Mesenchymal stem cell (in vitro differentiated cells and primary cell): ENCODE measurements around the gene OGFR.

Source experiments
- DNase-seq: peaks from one replicate; pipeline ENCODE4 v3.0.0-alpha.2; 2013
- H2AFZ ChIP-seq: one replicate; pipeline ENCODE4 v1.6.1; 2013; ENCODE audit warnings: low read depth, mild to moderate bottlenecking, control low read depth, inconsistent platforms, low read length, moderate library complexity
- H2AK5ac ChIP-seq: 2 replicates; pipeline ENCODE4 v1.6.1; 2013; ENCODE audit warnings: low read length, moderate library complexity, mild to moderate bottlenecking, inconsistent platforms; ENCODE audit not compliant: severe bottlenecking
- H2BK120ac ChIP-seq: one replicate; pipeline ENCODE4 v1.6.1; 2013; ENCODE audit warnings: low read depth, mild to moderate bottlenecking, inconsistent platforms, low read length, moderate library complexity
- H2BK12ac ChIP-seq, 2 experiments: one replicate each; pipeline ENCODE4 v1.6.1; 2013; ENCODE audit warnings: inconsistent platforms in 2 of 2, low read length in 2 of 2, mild to moderate bottlenecking in 2 of 2, moderate library complexity in 2 of 2, control low read depth in 1 of 2
- H2BK15ac ChIP-seq: one replicate; pipeline ENCODE4 v1.6.1; 2013; ENCODE audit warnings: mild to moderate bottlenecking, low read depth, inconsistent platforms; ENCODE audit not compliant: poor library complexity, severe bottlenecking
- H2BK5ac ChIP-seq: 2 replicates; pipeline ENCODE4 v1.6.1; 2013; ENCODE audit warnings: low read depth, mild to moderate bottlenecking, low read length, control low read depth, inconsistent platforms; ENCODE audit not compliant: poor library complexity, severe bottlenecking
- H3K14ac ChIP-seq, 2 experiments: one replicate each; pipeline ENCODE4 v1.6.1; 2013; ENCODE audit warnings: inconsistent platforms in 2 of 2, low read length in 2 of 2, control low read depth in 1 of 2, mild to moderate bottlenecking in 1 of 2, moderate library complexity in 1 of 2
- H3K18ac ChIP-seq, 2 experiments: one replicate each; pipeline ENCODE4 v1.6.1; 2013; ENCODE audit warnings: inconsistent platforms in 2 of 2, low read length in 2 of 2, control low read depth in 1 of 2, low read depth in 1 of 2, mild to moderate bottlenecking in 1 of 2
- H3K23ac ChIP-seq, 2 experiments: one replicate each; pipeline ENCODE4 v1.6.1; 2013; ENCODE audit warnings: inconsistent platforms in 2 of 2, low read length in 2 of 2, mild to moderate bottlenecking in 2 of 2, moderate library complexity in 2 of 2, control low read depth in 1 of 2
- H3K27ac ChIP-seq: 2 replicates; pipeline ENCODE4 v1.5.1; 2013; ENCODE audit warnings: mild to moderate bottlenecking, moderate library complexity, low read length, control low read depth, inconsistent platforms; ENCODE audit not compliant: poor library complexity, severe bottlenecking
- H3K27me3 ChIP-seq, 2 experiments: 2 replicates each; pipeline versions ENCODE4 v1.6.1 to v1.7.0; 2013; ENCODE audit warnings: low read length in 2 of 2, mild to moderate bottlenecking in 2 of 2, moderate library complexity in 2 of 2, control low read depth in 1 of 2, inconsistent platforms in 1 of 2; ENCODE audit not compliant: control insufficient read depth in 1 of 2, insufficient read depth in 1 of 2
- H3K36me3 ChIP-seq, 2 experiments: 2 replicates each; pipeline versions ENCODE4 v1.6.1 to v1.7.0; 2013; ENCODE audit warnings: low read length in 2 of 2, control low read depth in 1 of 2, inconsistent platforms in 1 of 2, low read depth in 1 of 2, mild to moderate bottlenecking in 1 of 2; ENCODE audit not compliant: insufficient read depth in 2 of 2, control insufficient read depth in 1 of 2
- H3K4ac ChIP-seq, 2 experiments: one replicate each; pipeline ENCODE4 v1.6.1; 2013; ENCODE audit warnings: inconsistent platforms in 2 of 2, low read length in 2 of 2, mild to moderate bottlenecking in 2 of 2, moderate library complexity in 2 of 2, control low read depth in 1 of 2, low read depth in 1 of 2
- H3K4me1 ChIP-seq: 2 replicates; pipeline ENCODE4 v1.6.1; 2013; ENCODE audit warnings: low read depth, low read length, control low read depth; ENCODE audit not compliant: control insufficient read depth, insufficient read depth
- H3K4me2 ChIP-seq: 2 replicates; pipeline ENCODE4 v1.6.1; 2013; ENCODE audit warnings: low read length, mild to moderate bottlenecking, inconsistent platforms; ENCODE audit not compliant: poor library complexity, severe bottlenecking
- H3K4me3 ChIP-seq, 2 experiments: 2 replicates each; pipeline versions ENCODE4 v1.5.1 to v1.7.0; 2013; ENCODE audit warnings: low read length in 2 of 2, mild to moderate bottlenecking in 2 of 2, control low read depth in 1 of 2, low read depth in 1 of 2; ENCODE audit not compliant: insufficient read depth in 1 of 2
- H3K79me1 ChIP-seq: replicated peaks from 2 replicates; pipeline ENCODE4 v1.6.1; 2013; ENCODE audit warnings: mild to moderate bottlenecking, control low read depth, low read length, inconsistent platforms; ENCODE audit not compliant: poor library complexity, severe bottlenecking
- H3K9ac ChIP-seq: 2 replicates; pipeline ENCODE4 v1.7.0; 2013; ENCODE audit warnings: mild to moderate bottlenecking, low read length, moderate library complexity
- H3K9me3 ChIP-seq: 2 replicates; pipeline ENCODE4 v1.7.0; 2013; ENCODE audit warnings: mild to moderate bottlenecking, low read length; ENCODE audit not compliant: control insufficient read depth
- H4K8ac ChIP-seq: one replicate; pipeline ENCODE4 v1.6.1; 2013; ENCODE audit warnings: inconsistent platforms, mild to moderate bottlenecking, low read length, moderate library complexity
- H4K91ac ChIP-seq: one replicate; pipeline ENCODE4 v1.6.1; 2013; ENCODE audit warnings: mild to moderate bottlenecking, low read length, inconsistent platforms
- WGBS: methylation state at CpG from one replicate; pipeline ENCODE4 v1.1.7; 2013; ENCODE audit warnings: mixed read lengths; 5-methylcytosine and 5-hydroxymethylcytosine counted together

OGFR gene

GRCh38 chr20:62764156-62764935, 40.3 kb upstream of the OGFR start:
- no peak overlapping the region for H2BK12ac ChIP-seq
- H2BK5ac ChIP-seq, result no peak overlapping the region
- no peak overlapping the region for H3K27ac ChIP-seq
- H2BK15ac ChIP-seq, result no peak overlapping the region
- no peak overlapping the region for H2BK120ac ChIP-seq
- H3K79me1 ChIP-seq, result no peaks in the 10 kb centered on the region
- peaks cover 27 to 64% of the 10 kb centered on the region in 2 experiments for H3K27me3 ChIP-seq
- no peak overlapping the region for H3K18ac ChIP-seq
- H3K23ac ChIP-seq, result no peak overlapping the region
- 88% methylated on average over 26 of the region's 26 CpGs for WGBS
- no peak overlapping the region for H2AK5ac ChIP-seq
- H3K4ac ChIP-seq, result no peak overlapping the region
- peaks cover 12% of the 10 kb centered on the region for H3K4me1 ChIP-seq
- no peak overlapping the region for H2AFZ ChIP-seq
- H3K4me2 ChIP-seq, result no peak overlapping the region
- H4K8ac ChIP-seq, result no peak overlapping the region
- H4K91ac ChIP-seq, result no peak overlapping the region
- DNase-seq, result no peak
- no peak overlapping the region for H3K9ac ChIP-seq
- no peak overlapping the region for H3K4me3 ChIP-seq
- no peaks in the 10 kb centered on the region for H3K9me3 ChIP-seq
- H3K36me3 ChIP-seq, result no peaks in the 10 kb centered on the region
- no peak overlapping the region for H3K14ac ChIP-seq

DNA sequence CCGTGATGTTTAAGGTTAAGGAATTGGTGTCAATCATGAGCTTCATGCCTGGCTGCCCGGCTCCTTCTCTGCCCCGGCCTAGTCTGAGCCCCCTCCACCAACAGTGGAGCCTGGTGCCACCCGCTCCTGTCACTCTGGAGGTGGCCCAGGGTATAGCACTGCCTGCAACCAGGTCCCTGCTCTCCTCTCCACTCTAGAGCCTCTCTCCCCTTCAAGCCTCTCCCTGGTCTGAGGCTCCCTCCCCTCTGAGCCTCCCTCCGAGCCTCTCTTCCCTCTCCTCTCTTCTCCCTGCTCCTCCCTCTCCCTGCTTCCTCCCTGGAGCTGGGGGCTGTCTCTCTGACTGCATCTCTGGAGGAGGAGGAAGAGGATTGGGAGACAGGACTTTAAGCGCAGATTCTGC, 39.6 kb upstream of the OGFR start:
- Histone ChIP-seq H3K9me3 (no peaks in the 10 kb centered on the region), H3K27me3 (peaks cover 30 to 65% of the 10 kb centered on the region in 2 experiments), H3K4me3 (no peak overlapping the region), H3K23ac (no peak overlapping the region), H4K91ac (no peak overlapping the region), H2BK5ac (no peak overlapping the region), H2BK15ac (no peak overlapping the region), H3K27ac (no peak overlapping the region), H3K4me2 (no peak overlapping the region), H2BK12ac (no peak overlapping the region), H3K79me1 (no peaks in the 10 kb centered on the region), H4K8ac (no peak overlapping the region), H3K18ac (no peak overlapping the region), H3K14ac (no peak overlapping the region), H3K36me3 (no peaks in the 10 kb centered on the region), H2AK5ac (no peak overlapping the region), H3K9ac (no peak overlapping the region), H2AFZ (no peak overlapping the region), H3K4ac (no peak overlapping the region), H3K4me1 (peaks cover 12% of the 10 kb centered on the region), H2BK120ac (no peak overlapping the region)
- DNase-seq, result no peak
- WGBS, result 83% methylated on average over 5 of the region's 6 CpGs

GRCh38 chr20:62765432-62766070, 39.1 kb upstream of the OGFR start:
- Histone ChIP-seq H3K18ac (no peak overlapping the region), H3K36me3 (no peaks in the 10 kb centered on the region), H3K27me3 (peaks cover 33 to 70% of the 10 kb centered on the region in 2 experiments), H3K9me3 (no peaks in the 10 kb centered on the region), H2AK5ac (no peak overlapping the region), H2BK12ac (no peak overlapping the region), H2BK120ac (no peak overlapping the region), H3K4me3 (no peak overlapping the region), H4K91ac (no peak overlapping the region), H3K23ac (no peak overlapping the region), H4K8ac (no peak overlapping the region), H3K14ac (no peak overlapping the region), H2AFZ (no peak overlapping the region), H3K27ac (no peak overlapping the region), H3K79me1 (no peaks in the 10 kb centered on the region), H3K9ac (no peak overlapping the region), H3K4ac (no peak overlapping the region), H2BK5ac (no peak overlapping the region), H2BK15ac (no peak overlapping the region), H3K4me1 (peaks cover 12% of the 10 kb centered on the region), H3K4me2 (no peak overlapping the region)
- no peak for DNase-seq
- WGBS, result 87% methylated on average over 15 of the region's 15 CpGs

DNA sequence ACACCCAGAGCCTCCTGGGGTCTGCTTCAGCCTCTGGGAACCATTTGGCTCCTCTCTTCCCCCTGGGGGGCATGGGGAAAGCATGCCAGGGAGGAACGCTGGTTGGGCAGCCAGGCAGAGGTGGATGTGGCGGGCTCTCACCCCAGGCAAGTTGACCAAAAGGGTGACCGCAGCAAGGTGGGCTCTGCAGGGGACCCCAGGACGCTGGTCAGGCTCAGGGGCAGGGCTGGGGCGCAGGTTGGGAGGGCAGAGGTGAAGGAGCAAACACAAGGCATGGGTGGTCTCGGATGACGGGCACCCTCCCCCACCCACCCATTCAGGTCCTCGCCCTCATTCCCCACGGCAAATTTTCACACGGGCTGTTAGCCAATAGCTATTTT, 38.6 kb upstream of the OGFR start:
- no peaks in the 10 kb centered on the region for H3K36me3 ChIP-seq
- no peak overlapping the region for H2BK120ac ChIP-seq
- H3K23ac ChIP-seq, result no peak overlapping the region
- no peak for DNase-seq
- H2BK5ac ChIP-seq, result no peak overlapping the region
- H4K91ac ChIP-seq, result no peak overlapping the region
- H2BK15ac ChIP-seq, result no peak overlapping the region
- H3K4me3 ChIP-seq, result no peak overlapping the region
- no peak overlapping the region for H4K8ac ChIP-seq
- WGBS, result 80% methylated on average over 1 of the region's 10 CpGs
- no peak overlapping the region for H3K14ac ChIP-seq
- H3K9me3 ChIP-seq, result no peaks in the 10 kb centered on the region
- H3K27me3 ChIP-seq, result peaks cover 33 to 74% of the 10 kb centered on the region in 2 experiments
- H3K4ac ChIP-seq, result no peak overlapping the region
- H3K27ac ChIP-seq, result no peak overlapping the region
- no peak overlapping the region for H3K9ac ChIP-seq
- no peak overlapping the region for H2AK5ac ChIP-seq
- H3K18ac ChIP-seq, result no peak overlapping the region
- H2AFZ ChIP-seq, result no peak overlapping the region
- no peaks in the 10 kb centered on the region for H3K79me1 ChIP-seq
- H3K4me2 ChIP-seq, result no peak overlapping the region
- peaks cover 12% of the 10 kb centered on the region for H3K4me1 ChIP-seq
- H2BK12ac ChIP-seq, result no peak overlapping the region
